ENCODE data around the gene SLC30A7. TPM values are rescaled to one million over a fixed set of nuclear protein-coding genes. Genes with fewer than 3 reads are reported as not detected.
A peak's percentile ranks its signal among the peaks of the same experiment; 100 is the strongest.

Gene SLC30A7
- total and polyA plus RNA-seq, 2 of the 13 experiments (the other 11 are each of a cell fraction or from before 2014, with no cell fraction given): 8.3 to 40.8 TPM

DNA sequence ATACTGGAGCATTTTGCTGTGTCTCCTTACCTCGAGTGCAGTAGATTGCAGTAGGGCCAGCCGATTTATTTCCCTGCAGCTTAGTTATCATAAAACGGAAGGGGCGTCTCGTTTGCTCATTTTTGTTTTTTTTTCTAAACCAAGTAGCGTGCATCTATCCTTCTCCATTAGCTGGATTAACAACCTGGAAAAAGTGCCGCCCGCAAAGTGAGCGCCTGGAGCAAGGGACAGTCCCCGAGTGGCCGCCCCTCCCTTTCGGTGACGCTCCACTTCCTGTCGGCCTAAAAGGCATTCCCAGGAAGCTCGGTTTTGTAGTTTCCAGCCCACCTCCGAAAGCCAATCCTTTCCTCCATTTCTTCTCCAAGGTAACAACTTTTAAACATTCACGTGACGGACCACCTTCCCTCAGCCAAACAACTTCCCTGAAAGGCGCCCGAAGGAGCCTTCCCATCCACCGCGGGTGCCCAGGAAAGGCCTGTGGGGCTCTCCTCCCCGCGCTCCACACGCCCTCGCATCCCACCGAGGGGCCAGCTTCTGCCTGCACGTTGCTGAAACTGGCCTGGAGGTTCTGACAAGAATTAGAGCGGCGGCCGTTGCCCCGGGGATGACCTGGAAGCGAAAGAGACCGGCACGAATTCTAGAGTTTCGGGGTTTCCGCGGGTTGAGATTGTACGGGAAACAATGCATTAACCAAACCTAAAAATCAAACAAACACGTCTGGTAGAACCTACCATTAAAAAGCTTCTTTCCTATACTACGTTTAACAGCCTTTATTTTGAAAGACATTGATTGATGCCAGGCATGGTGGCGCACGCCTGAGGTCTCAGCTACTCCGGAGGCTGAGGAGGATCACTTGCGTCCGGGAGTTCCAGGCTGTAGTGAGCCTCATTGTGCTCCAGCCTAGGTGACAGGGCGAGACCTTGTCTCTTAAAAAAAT is 1.0 kb upstream of the SLC30A7 start, which contains the start of gene EXTL2 (continued):
- TF ChIP-seq, protein P1, sequence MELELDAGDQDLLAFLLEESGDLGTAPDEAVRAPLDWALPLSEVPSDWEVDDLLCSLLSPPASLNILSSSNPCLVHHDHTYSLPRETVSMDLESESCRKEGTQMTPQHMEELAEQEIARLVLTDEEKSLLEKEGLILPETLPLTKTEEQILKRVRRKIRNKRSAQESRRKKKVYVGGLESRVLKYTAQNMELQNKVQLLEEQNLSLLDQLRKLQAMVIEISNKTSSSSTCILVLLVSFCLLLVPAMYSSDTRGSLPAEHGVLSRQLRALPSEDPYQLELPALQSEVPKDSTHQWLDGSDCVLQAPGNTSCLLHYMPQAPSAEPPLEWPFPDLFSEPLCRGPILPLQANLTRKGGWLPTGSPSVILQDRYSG (CRISPR knock-in tag; IDR thresholded peaks at IDR 0.05): no peak
- no peak for TF ChIP-seq RORA (CRISPR knock-in tag; IDR thresholded peaks at IDR 0.05)
- TF ChIP-seq ZNF569 (CRISPR knock-in tag; IDR thresholded peaks at IDR 0.05; ENCODE audit: borderline replicate concordance): no peak
- TF ChIP-seq ZMYM4 (CRISPR knock-in tag; IDR thresholded peaks at IDR 0.05): peak; percentile 49; the same call in 1 of the 2 replicates
- peak; percentile 35; the same call in 1 of the 2 replicates for TF ChIP-seq ZC3H13 (CRISPR knock-in tag; IDR thresholded peaks at IDR 0.05)
- TF ChIP-seq MAFK (conservative IDR thresholded peaks at IDR 0.05 in 1 of 2, IDR thresholded peaks at IDR 0.05 in 1 of 2; ENCODE audit: low read length in 2 of 2): no peak
- TF ChIP-seq SMAD9 (CRISPR knock-in tag; IDR thresholded peaks at IDR 0.05): 0 out of 2 replicates have a peak, but pooled peaks have one; percentile 29
- 0 out of 2 replicates have a peak, but pooled peaks have one; percentile 29 for TF ChIP-seq NFATC3 (CRISPR knock-in tag; IDR thresholded peaks at IDR 0.05)
- TF ChIP-seq EED (CRISPR knock-in tag; IDR thresholded peaks at IDR 0.05): no peak
- peak; percentile 31 for TF ChIP-seq XRCC5 (optimal IDR thresholded peaks at IDR 0.05; ENCODE audit: low read length)
- no peak for TF ChIP-seq ZKSCAN1 (IDR thresholded peaks at IDR 0.05; ENCODE audit: low read length)
- 0 out of 2 replicates have a peak, but pooled peaks have one; percentile 1 for TF ChIP-seq ZMAT3 (CRISPR knock-in tag; conservative IDR thresholded peaks at IDR 0.05)
- TF ChIP-seq SKI (IDR thresholded peaks at IDR 0.05; ENCODE audit: partially characterized antibody): no peak
- TF ChIP-seq, protein P2, sequence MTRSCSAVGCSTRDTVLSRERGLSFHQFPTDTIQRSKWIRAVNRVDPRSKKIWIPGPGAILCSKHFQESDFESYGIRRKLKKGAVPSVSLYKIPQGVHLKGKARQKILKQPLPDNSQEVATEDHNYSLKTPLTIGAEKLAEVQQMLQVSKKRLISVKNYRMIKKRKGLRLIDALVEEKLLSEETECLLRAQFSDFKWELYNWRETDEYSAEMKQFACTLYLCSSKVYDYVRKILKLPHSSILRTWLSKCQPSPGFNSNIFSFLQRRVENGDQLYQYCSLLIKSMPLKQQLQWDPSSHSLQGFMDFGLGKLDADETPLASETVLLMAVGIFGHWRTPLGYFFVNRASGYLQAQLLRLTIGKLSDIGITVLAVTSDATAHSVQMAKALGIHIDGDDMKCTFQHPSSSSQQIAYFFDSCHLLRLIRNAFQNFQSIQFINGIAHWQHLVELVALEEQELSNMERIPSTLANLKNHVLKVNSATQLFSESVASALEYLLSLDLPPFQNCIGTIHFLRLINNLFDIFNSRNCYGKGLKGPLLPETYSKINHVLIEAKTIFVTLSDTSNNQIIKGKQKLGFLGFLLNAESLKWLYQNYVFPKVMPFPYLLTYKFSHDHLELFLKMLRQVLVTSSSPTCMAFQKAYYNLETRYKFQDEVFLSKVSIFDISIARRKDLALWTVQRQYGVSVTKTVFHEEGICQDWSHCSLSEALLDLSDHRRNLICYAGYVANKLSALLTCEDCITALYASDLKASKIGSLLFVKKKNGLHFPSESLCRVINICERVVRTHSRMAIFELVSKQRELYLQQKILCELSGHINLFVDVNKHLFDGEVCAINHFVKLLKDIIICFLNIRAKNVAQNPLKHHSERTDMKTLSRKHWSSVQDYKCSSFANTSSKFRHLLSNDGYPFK (CRISPR knock-in tag; IDR thresholded peaks at IDR 0.05; ENCODE audit: borderline replicate concordance): peak; percentile 85; the same call in 1 of the 2 replicates
- TF ChIP-seq DNMT3B (CRISPR knock-in tag; conservative IDR thresholded peaks at IDR 0.05): peak; percentile 14; the same call in 1 of the 2 replicates
- TF ChIP-seq MBD4 (IDR thresholded peaks at IDR 0.05; ENCODE audit: borderline replicate concordance, low read length): no peak
- TF ChIP-seq CREB1 (IDR thresholded peaks at IDR 0.05): peak; percentile 74
- peak; percentile 89; the same call in 1 of the 2 replicates for TF ChIP-seq CREB1 (CRISPR knock-in tag; IDR thresholded peaks at IDR 0.05)
- no peak; the same call in 1 of the 2 replicates for TF ChIP-seq KDM5B (CRISPR knock-in tag; IDR thresholded peaks at IDR 0.05; ENCODE audit: borderline replicate concordance)
- 0 out of 2 replicates have a peak, but pooled peaks have one; percentile 12 for TF ChIP-seq TOE1 (CRISPR knock-in tag; IDR thresholded peaks at IDR 0.05)
- TF ChIP-seq, protein P3, sequence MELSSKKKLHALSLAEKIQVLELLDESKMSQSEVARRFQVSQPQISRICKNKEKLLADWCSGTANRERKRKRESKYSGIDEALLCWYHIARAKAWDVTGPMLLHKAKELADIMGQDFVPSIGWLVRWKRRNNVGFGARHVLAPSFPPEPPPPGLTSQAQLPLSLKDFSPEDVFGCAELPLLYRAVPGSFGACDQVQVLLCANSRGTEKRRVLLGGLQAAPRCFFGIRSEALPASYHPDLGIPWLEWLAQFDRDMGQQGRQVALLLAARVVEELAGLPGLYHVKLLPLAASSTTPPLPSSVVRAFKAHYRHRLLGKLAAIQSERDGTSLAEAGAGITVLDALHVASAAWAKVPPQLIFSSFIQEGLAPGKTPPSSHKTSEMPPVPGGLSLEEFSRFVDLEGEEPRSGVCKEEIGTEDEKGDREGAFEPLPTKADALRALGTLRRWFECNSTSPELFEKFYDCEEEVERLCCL (CRISPR knock-in tag; IDR thresholded peaks at IDR 0.05; ENCODE audit: borderline replicate concordance): no peak
